A172 (cell line): ENCODE results near the gene PNMA1. TPM values are rescaled to one million over a fixed set of nuclear protein-coding genes. Genes with fewer than 3 reads are reported as not detected.

Source experiments
- DNase-seq: peaks from one replicate; pipeline ENCODE4 v3.0.0-alpha.2; 2015; ENCODE audit warnings: low spot score
- total RNA-seq: library from RNA; depleted of rRNA; stranded (reverse); fragments of >200 nt; shearing (Covaris generic); gene quantifications from 2 replicates; pipeline ENCODE4 v1.2.3, GENCODE V29; 2014

Gene PNMA1
- total RNA-seq, 1 experiment from 2014 or later = 36.0 TPM

GRCh38 chr14:73738518-73739173, 24.5 kb upstream of the PNMA1 start:
- DNase-seq = no peak

- DNase-seq = no peak
These were observed 22.7 kb upstream of the PNMA1 start for GRCh38 chr14:73736842-73737241.

- DNase-seq = no peak
These were observed 17.8 kb upstream of the PNMA1 start for GRCh38 chr14:73732006-73732405.

GRCh38 chr14:73731111-73731510, 16.9 kb upstream of the PNMA1 start:
- DNase-seq = no peak

GRCh38 chr14:73729556-73730265, 15.5 kb upstream of the PNMA1 start:
- DNase-seq = no peak

- DNase-seq = peak; percentile 86
These were observed 14.6 kb upstream of the PNMA1 start for GRCh38 chr14:73728717-73729330.

GRCh38 chr14:73727166-73727565, 13.0 kb upstream of the PNMA1 start:
- DNase-seq = no peak

GRCh38 chr14:73726025-73726961, 12.1 kb upstream of the PNMA1 start:
- DNase-seq = peak; percentile 62

- DNase-seq = peak; percentile 79
These were observed 11.2 kb upstream of the PNMA1 start for GRCh38 chr14:73725116-73726024.

GRCh38 chr14:73724696-73725095, 10.5 kb upstream of the PNMA1 start:
- peak; percentile 52 for DNase-seq

- peak; percentile 94 for DNase-seq
These were observed 9.8 kb upstream of the PNMA1 start for GRCh38 chr14:73723797-73724661.

- peak; percentile 30 for DNase-seq
These were observed 9.2 kb upstream of the PNMA1 start for GRCh38 chr14:73723406-73723796.

GRCh38 chr14:73722581-73722980, 8.4 kb upstream of the PNMA1 start:
- no peak for DNase-seq

GRCh38 chr14:73721101-73721821, 7.1 kb upstream of the PNMA1 start:
- no peak for DNase-seq

- no peak for DNase-seq
These were observed 6.5 kb upstream of the PNMA1 start for GRCh38 chr14:73720636-73721035.

- DNase-seq = no peak
These were observed 5.6 kb upstream of the PNMA1 start for GRCh38 chr14:73719791-73720190.

- no peak for DNase-seq
These were observed 5.2 kb upstream of the PNMA1 start for GRCh38 chr14:73719361-73719760.

GRCh38 chr14:73718418-73719251, 4.5 kb upstream of the PNMA1 start:
- no peak for DNase-seq
